ENCODE data around the gene KRT3.
"Not testable (repeated sequence)": the region's sequence is repeated elsewhere in the genome, so short reads cannot be mapped to it uniquely, and the experiment has no call there.

The KRT3 gene

GRCh38 chr12:52777566-52777965 lies 18.4 kb downstream of the KRT3 start:
- no peak for DNase-seq

- DNase-seq, result no peak
Measured at GRCh38 chr12:52776913-52777395, 19.0 kb downstream of the KRT3 start, which contains the start of gene KRT76. Gene KRT76, minus strand, starts transcription at chr12:52777345. Its CDS starts 54 bp downstream, at chr12:52777291.

- no peak for DNase-seq
Measured at GRCh38 chr12:52776435-52776834, 19.5 kb downstream of the KRT3 start.

- DNase-seq, result no peak
Measured at GRCh38 chr12:52774629-52775250, 21.2 kb downstream of the KRT3 start.

GRCh38 chr12:52772772-52773171 lies 23.1 kb downstream of the KRT3 start:
- DNase-seq, result no peak

GRCh38 chr12:52772188-52772587 lies 23.7 kb downstream of the KRT3 start:
- no peak for DNase-seq

- no peak for DNase-seq
Measured at GRCh38 chr12:52771505-52771904, 24.4 kb downstream of the KRT3 start.

GRCh38 chr12:52771088-52771487 lies 24.8 kb downstream of the KRT3 start:
- DNase-seq, result no peak

- no peak for DNase-seq
Measured at GRCh38 chr12:52769946-52770345, 26.0 kb downstream of the KRT3 start.

GRCh38 chr12:52769354-52769753 lies 26.6 kb downstream of the KRT3 start:
- no peak for DNase-seq

- DNase-seq, result no peak
Measured at GRCh38 chr12:52768479-52769200, 27.3 kb downstream of the KRT3 start.

- DNase-seq, result no peak
Measured at GRCh38 chr12:52767427-52767826, 28.5 kb downstream of the KRT3 start.

- DNase-seq, result no peak
Measured at GRCh38 chr12:52767020-52767379, 28.9 kb downstream of the KRT3 start.

GRCh38 chr12:52766351-52767019 lies 29.4 kb downstream of the KRT3 start:
- DNase-seq, result no peak

- no peak for DNase-seq
Measured at GRCh38 chr12:52765702-52766101, 30.2 kb downstream of the KRT3 start.

GRCh38 chr12:52763991-52764390 lies 31.9 kb downstream of the KRT3 start:
- DNase-seq, result no peak

GRCh38 chr12:52763036-52763659 lies 32.8 kb downstream of the KRT3 start:
- DNase-seq, result no peak

- no peak for DNase-seq
Measured at GRCh38 chr12:52761802-52762201, 34.1 kb downstream of the KRT3 start.

- not testable (repeated sequence) for DNase-seq
Measured at GRCh38 chr12:52761218-52761617, 34.7 kb downstream of the KRT3 start.

GRCh38 chr12:52760623-52761022 lies 35.3 kb downstream of the KRT3 start:
- no peak for DNase-seq

GRCh38 chr12:52759695-52760094 lies 36.2 kb downstream of the KRT3 start:
- no peak for DNase-seq

GRCh38 chr12:52759218-52759617 lies 36.7 kb downstream of the KRT3 start:
- no peak for DNase-seq

- DNase-seq, result no peak
Measured at GRCh38 chr12:52757449-52758176, 38.3 kb downstream of the KRT3 start.
